Spleen (tissue), 11 donors: ENCODE results near the gene MYO3B. TPM values are rescaled to one million over a fixed set of nuclear protein-coding genes. Genes with fewer than 3 reads are reported as not detected.

Experiments
- DNase-seq: peaks from one replicate; pipeline ENCODE4 v3.0.0-alpha.2; 2020
- H3K27ac ChIP-seq, 8 donors: fragments of 200-600 bp; sonication (generic) in 7 of 8; 1 replicate in 4 of 8; 2 replicates in 4 of 8; pipeline versions ENCODE4 v1.5.0 to v1.8.0; 2016 to 2021; ENCODE audit warnings: inconsistent platforms in 4 of 8, mild to moderate bottlenecking in 4 of 8, moderate library complexity in 1 of 8
- H3K27me3 ChIP-seq, 7 donors: fragments of 200-600 bp; sonication (generic) in 6 of 7; replicated peaks in 1 of 7; 1 replicate in 4 of 7; 2 replicates in 3 of 7; pipeline versions ENCODE4 v1.5.0 to v1.8.0; 2016 to 2021; ENCODE audit warnings: inconsistent platforms in 3 of 7, mild to moderate bottlenecking in 1 of 7
- H3K36me3 ChIP-seq, 6 donors: fragments of 200-600 bp; sonication (generic) in 5 of 6; 1 replicate in 4 of 6; 2 replicates in 2 of 6; pipeline versions ENCODE4 v1.5.0 to v1.8.0; 2016 to 2021; ENCODE audit warnings: inconsistent platforms in 2 of 6
- H3K4me1 ChIP-seq, 6 donors: fragments of 200-600 bp; sonication (generic) in 5 of 6; 1 replicate in 3 of 6; 2 replicates in 3 of 6; pipeline versions ENCODE4 v1.5.0 to v1.8.0; 2016 to 2021; ENCODE audit warnings: inconsistent platforms in 3 of 6
- H3K4me3 ChIP-seq, 8 donors: fragments of 200-600 bp; sonication (generic) in 7 of 8; 1 replicate in 4 of 8; 2 replicates in 4 of 8; pipeline versions ENCODE4 v1.5.0 to v1.8.0; 2016 to 2021; ENCODE audit warnings: inconsistent platforms in 4 of 8, mild to moderate bottlenecking in 4 of 8, moderate library complexity in 2 of 8
- H3K9me3 ChIP-seq, 8 donors: fragments of 200-600 bp; sonication (generic) in 7 of 8; 1 replicate in 4 of 8; 2 replicates in 4 of 8; pipeline versions ENCODE4 v1.5.0 to v1.8.0; 2016 to 2021; ENCODE audit warnings: inconsistent platforms in 4 of 8
- CTCF ChIP-seq, 11 experiments: fragments of 200-600 bp in 7 of 11; fragments of 450-650 bp in 4 of 11; sonication (generic) in 4 of 11; IDR thresholded peaks in 8 of 11; conservative IDR thresholded peaks in 3 of 11; 1 replicate in 7 of 11; 2 replicates in 4 of 11; pipeline versions ENCODE4 v1.4.0 to v1.8.0; 2016 to 2021; ENCODE audit warnings: antibody characterized with exemption in 11 of 11, inconsistent platforms in 4 of 11, mild to moderate bottlenecking in 1 of 11
- POLR2A ChIP-seq, 3 donors: fragments of 450-650 bp; IDR thresholded peaks; one replicate each; pipeline ENCODE4 v1.5.1; 2017; ENCODE audit warnings: antibody characterized with exemption in 3 of 3, mild to moderate bottlenecking in 1 of 3
- POLR2AphosphoS5 ChIP-seq, 3 donors: sonication (generic); formaldehyde crosslinking; IDR thresholded peaks; one replicate each; pipeline ENCODE4 v1.5.1; 2017; ENCODE audit warnings: antibody characterized with exemption in 3 of 3
- WGBS, 5 donors: extraction: QIAGEN DNeasy Blood & Tissue Kit in 3 of 5; methylation state at CpG; one replicate each; pipeline versions ENCODE4 v1.1.5 to v1.1.7; 2013 to 2018; 5-methylcytosine and 5-hydroxymethylcytosine counted together
- intact Hi-C: fragments of 100-400 bp; cut with DNase I; formaldehyde crosslinking; loops from one replicate; pipeline ENCODE4 v1.15.0; 2023; ENCODE audit warnings: low total_unique reads
- polyA plus RNA-seq, 3 donors: library from polyadenylated mRNA; stranded (reverse); fragments of 200-250 nt; gene quantifications; one replicate each; pipeline ENCODE4 v1.2.1, GENCODE V29; 2013
- total RNA-seq, 7 donors: library from RNA; depleted of rRNA in 3 of 7; stranded (reverse); fragments of >200 nt in 3 of 7; fragmentation: NEBNext Ultra II Directional in 4 of 7; extraction: Animal tissue kit (Norgen Biotek cat#: 25700) in 4 of 7; gene quantifications; one replicate each; pipeline versions ENCODE4 v1.1.0 to v1.2.1, GENCODE V29; 2016 to 2021
- donor health status: healthy with polysubstance abuse.
- donor health status: DM: no; HTN: no; CAD: no; lungs with moderate emphysema.
- donor health status: DM: no; HTN: no; CAD: no.
- donor health status: Bipolar disorder and iron deficiency.
- donor health status: healthy.
- donor health status: DM: no; HTN: no; CAD: no.
- donor health status: DM: yes; HTN: yes; CAD: no.

MYO3B gene
- total and polyA plus RNA-seq, 10 donors, result 0.03 to 2.0 (median 0.58) TPM; not detected in 4

GRCh38 chr2:170265321-170265720 is 87.4 kb downstream of the MYO3B start:
- TF ChIP-seq CTCF (IDR thresholded peaks at IDR 0.05 in 8 of 11, conservative IDR thresholded peaks at IDR 0.05 in 3 of 11), result no peak
- no peak for TF ChIP-seq POLR2A (IDR thresholded peaks at IDR 0.05)
- TF ChIP-seq POLR2AphosphoS5 (IDR thresholded peaks at IDR 0.05), result no peak
- no peak overlapping the region for H3K27ac ChIP-seq
- H3K36me3 ChIP-seq, result no peaks in the 10 kb centered on the region
- intact Hi-C loops, result no loop called here
- no peaks in the 10 kb centered on the region for H3K4me1 ChIP-seq
- H3K4me3 ChIP-seq, result no peak overlapping the region
- DNase-seq, result no peak
- peaks cover 0 to 10% (median under 1%) of the 10 kb centered on the region in 8 donors for H3K9me3 ChIP-seq
- H3K27me3 ChIP-seq, result no peaks in the 10 kb centered on the region

- Histone ChIP-seq H3K36me3 (no peaks in the 10 kb centered on the region), H3K4me1 (no peaks in the 10 kb centered on the region), H3K27ac (no peak overlapping the region), H3K4me3 (no peak overlapping the region), H3K27me3 (no peaks in the 10 kb centered on the region), H3K9me3 (peaks cover 0 to 9% (median 0%) of the 10 kb centered on the region in 8 donors)
- no peak for DNase-seq
- TF ChIP-seq CTCF (IDR thresholded peaks at IDR 0.05 in 8 of 11, conservative IDR thresholded peaks at IDR 0.05 in 3 of 11), result no peak
- no peak for TF ChIP-seq POLR2AphosphoS5 (IDR thresholded peaks at IDR 0.05)
- TF ChIP-seq POLR2A (IDR thresholded peaks at IDR 0.05), result no peak
- intact Hi-C loops, result no loop called here
- WGBS, 5 donors, result 54 to 69% (median 67%) methylated on average over 1 of the region's 1 CpG
Observed at GRCh38 chr2:170266358-170266757, 88.4 kb downstream of the MYO3B start.

GRCh38 chr2:170267071-170267470 is 89.1 kb downstream of the MYO3B start:
- Histone ChIP-seq H3K27ac (no peak overlapping the region), H3K4me3 (no peak overlapping the region), H3K9me3 (peaks cover 0 to 9% (median 0%) of the 10 kb centered on the region in 8 donors), H3K27me3 (no peaks in the 10 kb centered on the region), H3K4me1 (no peaks in the 10 kb centered on the region), H3K36me3 (no peaks in the 10 kb centered on the region)
- DNase-seq, result no peak
- intact Hi-C loops, result no loop called here
- TF ChIP-seq CTCF (IDR thresholded peaks at IDR 0.05 in 8 of 11, conservative IDR thresholded peaks at IDR 0.05 in 3 of 11), result no peak
- no peak for TF ChIP-seq POLR2AphosphoS5 (IDR thresholded peaks at IDR 0.05)
- TF ChIP-seq POLR2A (IDR thresholded peaks at IDR 0.05), result no peak

- 70 to 78% (median 71%) methylated on average over 6 of the region's 6 CpGs for WGBS, 5 donors
- intact Hi-C loops, result no loop called here
- Histone ChIP-seq H3K4me1 (no peaks in the 10 kb centered on the region), H3K4me3 (no peak overlapping the region), H3K27me3 (no peaks in the 10 kb centered on the region), H3K27ac (no peak overlapping the region), H3K36me3 (no peaks in the 10 kb centered on the region), H3K9me3 (no peaks in the 10 kb centered on the region)
- TF ChIP-seq POLR2A (IDR thresholded peaks at IDR 0.05) (no peak), CTCF (IDR thresholded peaks at IDR 0.05 in 8 of 11, conservative IDR thresholded peaks at IDR 0.05 in 3 of 11) (no peak), POLR2AphosphoS5 (IDR thresholded peaks at IDR 0.05) (no peak)
- no peak for DNase-seq
Observed at GRCh38 chr2:170270278-170270864, 92.4 kb downstream of the MYO3B start.
